Neural cell (in vitro differentiated cells): ENCODE results near the gene SERINC5. TPM values are rescaled to one million over a fixed set of nuclear protein-coding genes. Genes with fewer than 3 reads are reported as not detected.

ENCODE experiments used
- H2AFZ ChIP-seq: fragments of 200-600, 300-800 bp; sonication (generic), shearing (Covaris generic); 2 replicates; pipeline ENCODE4 v1.6.0; 2014; ENCODE audit warnings: low read depth, mild to moderate bottlenecking, antibody characterized with exemption, low read length, moderate library complexity
- H3F3A ChIP-seq: fragments of 200-600 bp; shearing (Covaris generic); 2 replicates; pipeline ENCODE4 v1.6.1; 2016; ENCODE audit warnings: mild to moderate bottlenecking, moderate library complexity, mixed read lengths, antibody characterized with exemption, low read length; ENCODE audit not compliant: insufficient read depth, poor library complexity, severe bottlenecking
- H3K27ac ChIP-seq: fragments of 200-600, 300-800 bp; sonication (generic), shearing (Covaris generic); 2 replicates; pipeline ENCODE4 v1.5.1; 2014; ENCODE audit warnings: mild to moderate bottlenecking, low read length, moderate library complexity
- H3K27me3 ChIP-seq: fragments of 300-800, 200-600 bp; sonication (generic), shearing (Covaris generic); 2 replicates; pipeline ENCODE4 v1.6.0; 2014; ENCODE audit warnings: mild to moderate bottlenecking, low read depth, low read length, moderate library complexity; ENCODE audit not compliant: insufficient read depth
- H3K36me3 ChIP-seq: fragments of 300-800, 200-600 bp; sonication (generic), shearing (Covaris generic); 2 replicates; pipeline ENCODE4 v1.5.1; 2014; ENCODE audit warnings: mild to moderate bottlenecking, antibody characterized with exemption, low read length, moderate library complexity; ENCODE audit not compliant: insufficient read depth
- H3K4me2 ChIP-seq: fragments of 300-800, 200-600 bp; sonication (generic), shearing (Covaris generic); 2 replicates; pipeline ENCODE4 v1.6.0; 2014; ENCODE audit warnings: mild to moderate bottlenecking, low read length
- H3K4me3 ChIP-seq: fragments of 300-800, 200-600 bp; sonication (generic), shearing (Covaris generic); 2 replicates; pipeline ENCODE4 v1.5.1; 2014; ENCODE audit warnings: mild to moderate bottlenecking, low read length, moderate library complexity
- H3K79me2 ChIP-seq: fragments of 200-600 bp; shearing (Covaris generic); replicated peaks from 2 replicates; pipeline ENCODE4 v1.6.0; 2014; ENCODE audit warnings: mild to moderate bottlenecking, low read length, moderate library complexity; ENCODE audit not compliant: insufficient read depth
- H3K9ac ChIP-seq: fragments of 300-800, 200-600 bp; sonication (generic), shearing (Covaris generic); 2 replicates; pipeline ENCODE4 v1.6.1; 2016; ENCODE audit warnings: mild to moderate bottlenecking, low read length, mixed read lengths
- H3K9me2 ChIP-seq: fragments of 200-600 bp; shearing (Covaris generic); 2 replicates; pipeline ENCODE4 v1.6.1; 2016; ENCODE audit warnings: mild to moderate bottlenecking, low read length, mixed read lengths; ENCODE audit not compliant: insufficient read depth
- H3K9me3 ChIP-seq: fragments of 200-600, 300-800 bp; sonication (generic), shearing (Covaris generic); 2 replicates; pipeline ENCODE4 v1.6.1; 2016; ENCODE audit warnings: mild to moderate bottlenecking, mixed run types, low read length, moderate library complexity, mixed read lengths
- H4K20me1 ChIP-seq: fragments of 200-600 bp; shearing (Covaris generic); 2 replicates; pipeline ENCODE4 v1.6.1; 2016; ENCODE audit warnings: mild to moderate bottlenecking, mixed run types; ENCODE audit not compliant: insufficient read depth
- CTCF ChIP-seq: fragments of 450-650 bp; IDR thresholded peaks from 2 replicates; pipeline ENCODE4 v1.5.1; 2014; ENCODE audit warnings: antibody characterized with exemption, mild to moderate bottlenecking, moderate library complexity; ENCODE audit not compliant: poor library complexity, severe bottlenecking
- EP300 ChIP-seq: fragments of 450-650 bp; conservative IDR thresholded peaks from 2 replicates; pipeline ENCODE4 v1.6.1; 2014; ENCODE audit warnings: antibody characterized with exemption, mild to moderate bottlenecking, moderate library complexity; ENCODE audit not compliant: poor library complexity, severe bottlenecking
- EZH2 ChIP-seq: fragments of 200-600, 300-800 bp; shearing (Covaris generic), sonication (generic); IDR thresholded peaks from 2 replicates; pipeline ENCODE4 v1.6.1; 2014; ENCODE audit warnings: antibody characterized with exemption, low read length, borderline replicate concordance, mild to moderate bottlenecking; ENCODE audit not compliant: insufficient read depth, poor library complexity, severe bottlenecking
- MXI1 ChIP-seq: fragments of 450-650 bp; conservative IDR thresholded peaks from 2 replicates; pipeline ENCODE4 v1.6.1; 2014; ENCODE audit warnings: antibody characterized with exemption, mild to moderate bottlenecking; ENCODE audit not compliant: poor library complexity, severe bottlenecking
- POLR2AphosphoS5 ChIP-seq: IDR thresholded peaks from 2 replicates; pipeline ENCODE4 v1.6.1; 2012
- RAD21 ChIP-seq: fragments of 450-650 bp; conservative IDR thresholded peaks from 2 replicates; pipeline ENCODE4 v1.6.1; 2014; ENCODE audit warnings: antibody characterized with exemption, mild to moderate bottlenecking, moderate library complexity
- REST ChIP-seq: IDR thresholded peaks from 2 replicates; pipeline ENCODE4 v1.6.1; 2012; ENCODE audit warnings: borderline replicate concordance
- TAF1 ChIP-seq: IDR thresholded peaks from 2 replicates; pipeline ENCODE4 v1.6.1; 2012; ENCODE audit warnings: low read depth
- polyA plus RNA-seq: library from polyadenylated mRNA; depleted of rRNA; stranded (reverse); fragments of >200 nt; gene quantifications from 2 replicates; pipeline ENCODE4 v1.2.3, GENCODE V29; 2014

SERINC5 gene
- polyA plus RNA-seq, 1 donor from 2014 or later, result 5.8 TPM

- no peaks in the 10 kb centered on the region for H3K36me3 ChIP-seq
- no peaks in the 10 kb centered on the region for H3F3A ChIP-seq
- no peak overlapping the region for H2AFZ ChIP-seq
- H3K9me2 ChIP-seq, result no peaks in the 10 kb centered on the region
- no peak overlapping the region for H3K9ac ChIP-seq
- no peaks in the 10 kb centered on the region for H3K27me3 ChIP-seq
- no peak overlapping the region for H3K4me3 ChIP-seq
- H3K79me2 ChIP-seq, result no peaks in the 10 kb centered on the region
- H3K9me3 ChIP-seq, result no peaks in the 10 kb centered on the region
- no peak overlapping the region for H3K4me2 ChIP-seq
- TF ChIP-seq RAD21 (no peak), EP300 (no peak)
- no peak overlapping the region for H3K27ac ChIP-seq
- H4K20me1 ChIP-seq, result no peaks in the 10 kb centered on the region
Observed at GRCh38 chr5:80165452-80165851, 90.4 kb downstream of the SERINC5 start.

GRCh38 chr5:80161165-80161564 lies 94.7 kb downstream of the SERINC5 start:
- H3K9ac ChIP-seq, result no peak overlapping the region
- no peak overlapping the region for H3K27ac ChIP-seq
- H3K79me2 ChIP-seq, result no peaks in the 10 kb centered on the region
- H3K9me3 ChIP-seq, result no peaks in the 10 kb centered on the region
- H3K4me3 ChIP-seq, result no peak overlapping the region
- H3F3A ChIP-seq, result no peaks in the 10 kb centered on the region
- H3K4me2 ChIP-seq, result no peak overlapping the region
- H3K36me3 ChIP-seq, result no peaks in the 10 kb centered on the region
- no peaks in the 10 kb centered on the region for H4K20me1 ChIP-seq
- no peak for TF ChIP-seq RAD21
- no peak for TF ChIP-seq TAF1
- no peaks in the 10 kb centered on the region for H3K9me2 ChIP-seq
- no peak overlapping the region for H2AFZ ChIP-seq
- H3K27me3 ChIP-seq, result no peaks in the 10 kb centered on the region

- Histone ChIP-seq H3K36me3 (no peaks in the 10 kb centered on the region), H3K4me2 (no peak overlapping the region)
Observed at GRCh38 chr5:80160242-80160641, 95.6 kb downstream of the SERINC5 start.

GRCh38 chr5:80159133-80159815 lies 96.6 kb downstream of the SERINC5 start:
- H3K4me2 ChIP-seq, result no peak overlapping the region
- H3K79me2 ChIP-seq, result no peaks in the 10 kb centered on the region
- no peaks in the 10 kb centered on the region for H3K9me2 ChIP-seq
- no peaks in the 10 kb centered on the region for H3K9me3 ChIP-seq
- H3F3A ChIP-seq, result no peaks in the 10 kb centered on the region
- no peaks in the 10 kb centered on the region for H3K27me3 ChIP-seq
- H2AFZ ChIP-seq, result no peak overlapping the region
- no peaks in the 10 kb centered on the region for H3K36me3 ChIP-seq
- H3K9ac ChIP-seq, result no peak overlapping the region
- no peak overlapping the region for H3K4me3 ChIP-seq
- H3K27ac ChIP-seq, result no peak overlapping the region
- H4K20me1 ChIP-seq, result no peaks in the 10 kb centered on the region
- TF ChIP-seq EP300, result no peak
- no peak for TF ChIP-seq RAD21
- no peak for TF ChIP-seq POLR2AphosphoS5
- no peak for TF ChIP-seq EZH2
- no peak for TF ChIP-seq CTCF
- no peak for TF ChIP-seq REST

More at GRCh38 chr5:80160242-80160641, 95.6 kb downstream of the SERINC5 start:
- no peak overlapping the region for H3K9ac ChIP-seq
- H3K4me3 ChIP-seq, result no peak overlapping the region
- no peak for TF ChIP-seq MXI1
- no peak for TF ChIP-seq EP300
- TF ChIP-seq CTCF, result no peak
- H3F3A ChIP-seq, result no peaks in the 10 kb centered on the region
- H4K20me1 ChIP-seq, result no peaks in the 10 kb centered on the region
- no peaks in the 10 kb centered on the region for H3K79me2 ChIP-seq
- no peaks in the 10 kb centered on the region for H3K9me3 ChIP-seq
- no peaks in the 10 kb centered on the region for H3K9me2 ChIP-seq
- H3K27ac ChIP-seq, result no peak overlapping the region
- H2AFZ ChIP-seq, result no peak overlapping the region
- no peaks in the 10 kb centered on the region for H3K27me3 ChIP-seq
